ENCODE results near the gene PLXDC2.
A peak's percentile ranks its signal among the peaks of the same experiment; 100 is the strongest.
"Not testable (repeated sequence)": the region's sequence is repeated elsewhere in the genome, so short reads cannot be mapped to it uniquely, and the experiment has no call there.

The PLXDC2 gene

DNA sequence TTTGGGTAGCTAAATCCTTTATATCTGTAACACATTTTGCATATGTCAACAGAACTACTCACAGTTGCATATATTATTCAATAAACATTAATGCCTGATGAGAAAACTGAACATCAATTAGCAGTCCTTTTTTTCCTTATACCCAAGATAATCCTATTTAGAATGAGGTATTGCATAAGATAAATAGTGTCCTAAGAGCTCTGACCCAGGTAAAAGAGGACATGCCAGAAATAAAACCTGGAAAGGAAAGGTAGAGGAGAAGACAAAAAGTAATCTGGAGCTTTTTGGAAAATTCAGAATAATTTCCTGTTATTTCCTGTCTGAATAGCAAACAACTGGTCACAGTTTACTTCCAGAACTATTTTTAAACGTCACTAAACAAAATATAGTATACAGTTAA, 204.4 kb downstream of the PLXDC2 start:
- TF ChIP-seq, protein P1, sequence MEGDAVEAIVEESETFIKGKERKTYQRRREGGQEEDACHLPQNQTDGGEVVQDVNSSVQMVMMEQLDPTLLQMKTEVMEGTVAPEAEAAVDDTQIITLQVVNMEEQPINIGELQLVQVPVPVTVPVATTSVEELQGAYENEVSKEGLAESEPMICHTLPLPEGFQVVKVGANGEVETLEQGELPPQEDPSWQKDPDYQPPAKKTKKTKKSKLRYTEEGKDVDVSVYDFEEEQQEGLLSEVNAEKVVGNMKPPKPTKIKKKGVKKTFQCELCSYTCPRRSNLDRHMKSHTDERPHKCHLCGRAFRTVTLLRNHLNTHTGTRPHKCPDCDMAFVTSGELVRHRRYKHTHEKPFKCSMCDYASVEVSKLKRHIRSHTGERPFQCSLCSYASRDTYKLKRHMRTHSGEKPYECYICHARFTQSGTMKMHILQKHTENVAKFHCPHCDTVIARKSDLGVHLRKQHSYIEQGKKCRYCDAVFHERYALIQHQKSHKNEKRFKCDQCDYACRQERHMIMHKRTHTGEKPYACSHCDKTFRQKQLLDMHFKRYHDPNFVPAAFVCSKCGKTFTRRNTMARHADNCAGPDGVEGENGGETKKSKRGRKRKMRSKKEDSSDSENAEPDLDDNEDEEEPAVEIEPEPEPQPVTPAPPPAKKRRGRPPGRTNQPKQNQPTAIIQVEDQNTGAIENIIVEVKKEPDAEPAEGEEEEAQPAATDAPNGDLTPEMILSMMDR (IDR thresholded peaks at IDR 0.05): no peak
- H3K9me3 Mint-ChIP-seq: peaks cover 4% of the 10 kb centered on the region
- peaks cover 14% of the 10 kb centered on the region for H3K36me3 Mint-ChIP-seq (ENCODE audit: low read depth)
- no peak overlapping the region for H3K4me3 Mint-ChIP-seq
- no peak for DNase-seq
- H3K27ac Mint-ChIP-seq: no peak overlapping the region
- no peaks in the 10 kb centered on the region for H3K27me3 Mint-ChIP-seq (ENCODE audit: low read depth, poor library complexity)
- H3K4me1 Mint-ChIP-seq: no peaks in the 10 kb centered on the region

DNA sequence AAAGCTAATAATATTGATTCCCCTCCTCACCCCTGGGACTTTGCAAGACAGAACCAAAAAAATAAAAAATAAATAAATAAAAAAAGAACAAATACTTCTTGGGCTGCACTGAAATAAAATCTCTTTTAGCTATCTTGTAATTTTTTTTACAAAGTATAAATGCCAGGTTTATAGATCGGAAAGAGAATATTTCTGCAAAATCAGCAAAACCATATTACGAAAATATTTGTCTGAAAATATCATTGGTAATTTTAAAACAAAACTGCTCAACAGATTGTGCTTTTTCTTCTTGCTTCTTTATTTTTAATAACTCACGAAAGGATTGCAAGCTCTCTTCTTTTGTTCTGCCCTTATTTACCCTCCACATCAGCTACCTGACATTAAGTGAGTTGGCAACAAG, 213.3 kb downstream of the PLXDC2 start:
- no peaks in the 10 kb centered on the region for H3K4me1 Mint-ChIP-seq
- peaks cover 5% of the 10 kb centered on the region for H3K36me3 Mint-ChIP-seq (ENCODE audit: low read depth)
- no peaks in the 10 kb centered on the region for H3K27me3 Mint-ChIP-seq (ENCODE audit: low read depth, poor library complexity)
- H3K4me3 Mint-ChIP-seq: no peak overlapping the region
- TF ChIP-seq, protein P1 (IDR thresholded peaks at IDR 0.05): no peak
- H3K27ac Mint-ChIP-seq: no peak overlapping the region
- H3K9me3 Mint-ChIP-seq: peaks cover 4% of the 10 kb centered on the region
- DNase-seq: no peak

DNA sequence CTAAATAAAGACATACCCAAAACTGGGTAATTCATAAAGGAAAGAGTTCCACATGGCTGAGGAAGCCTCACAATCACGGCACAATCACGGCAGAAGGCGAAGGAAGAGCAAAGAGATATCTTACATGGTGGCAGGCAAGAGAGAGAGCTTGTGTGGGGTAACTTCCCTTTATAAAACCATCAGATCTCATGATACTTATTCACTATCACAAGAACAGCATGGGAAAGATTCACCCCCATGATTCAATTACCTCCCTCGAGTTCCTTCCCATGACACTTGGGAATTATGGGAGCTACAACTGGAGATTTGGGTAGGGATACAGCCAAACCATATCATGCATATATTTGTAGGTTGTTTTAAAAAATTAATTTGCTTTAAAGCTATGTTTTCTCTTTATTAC, 217.2 kb downstream of the PLXDC2 start:
- no peaks in the 10 kb centered on the region for H3K4me1 Mint-ChIP-seq
- peaks cover 5% of the 10 kb centered on the region for H3K36me3 Mint-ChIP-seq (ENCODE audit: low read depth)
- TF ChIP-seq, protein P1 (IDR thresholded peaks at IDR 0.05): no peak
- no peaks in the 10 kb centered on the region for H3K9me3 Mint-ChIP-seq
- peak overlapping the region; percentile 7 for H3K27ac Mint-ChIP-seq
- no peak overlapping the region for H3K4me3 Mint-ChIP-seq
- DNase-seq: no peak
- H3K27me3 Mint-ChIP-seq (ENCODE audit: low read depth, poor library complexity): no peaks in the 10 kb centered on the region

DNA sequence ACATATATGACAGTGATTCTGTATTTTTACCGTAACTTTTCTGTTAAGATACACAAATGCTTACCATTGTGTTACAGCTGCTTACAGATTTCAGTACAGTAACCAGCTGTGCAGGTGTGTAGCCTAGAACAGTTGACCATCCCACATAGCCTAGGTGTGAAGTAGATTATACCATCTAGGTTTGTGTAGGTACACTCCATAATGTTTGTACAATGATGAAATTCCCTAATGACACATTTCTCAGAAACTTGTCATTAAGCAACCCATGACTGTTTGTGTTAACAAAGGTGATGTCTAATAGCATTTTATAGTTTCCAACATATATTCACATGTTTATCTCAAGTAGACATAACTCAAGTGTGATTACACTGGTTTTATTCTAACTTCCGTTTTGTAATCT, 218.5 kb downstream of the PLXDC2 start:
- TF ChIP-seq, protein P1 (IDR thresholded peaks at IDR 0.05): no peak
- no peak overlapping the region for H3K27ac Mint-ChIP-seq
- H3K9me3 Mint-ChIP-seq: no peaks in the 10 kb centered on the region
- no peaks in the 10 kb centered on the region for H3K27me3 Mint-ChIP-seq (ENCODE audit: low read depth, poor library complexity)
- no peak overlapping the region for H3K4me3 Mint-ChIP-seq
- no peaks in the 10 kb centered on the region for H3K4me1 Mint-ChIP-seq
- peaks cover 5% of the 10 kb centered on the region for H3K36me3 Mint-ChIP-seq (ENCODE audit: low read depth)
- no peak for DNase-seq

DNA sequence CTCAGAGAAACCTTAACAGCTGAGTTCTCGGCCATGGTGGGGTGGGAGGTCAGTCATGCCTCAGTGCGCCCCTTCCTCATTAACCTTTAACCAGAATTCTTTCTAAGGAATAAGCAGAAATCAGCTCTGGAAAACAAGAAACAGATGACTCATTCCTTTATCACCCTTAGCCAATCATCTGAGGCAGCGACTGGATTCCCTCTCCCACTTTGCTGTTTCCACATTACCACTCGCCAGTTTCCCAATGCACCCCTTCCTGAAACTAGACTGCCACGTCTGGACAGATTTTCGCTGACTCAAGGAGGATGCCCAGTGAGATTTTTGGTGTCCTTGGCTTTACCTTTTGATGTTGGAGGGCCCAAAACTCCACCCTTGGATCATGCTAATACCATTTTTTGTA, 223.8 kb downstream of the PLXDC2 start:
- Mint-ChIP-seq H3K4me3 (no peak overlapping the region), H3K27me3 (ENCODE audit: low read depth, poor library complexity) (no peaks in the 10 kb centered on the region), H3K9me3 (no peaks in the 10 kb centered on the region), H3K36me3 (ENCODE audit: low read depth) (no peaks in the 10 kb centered on the region), H3K27ac (no peak overlapping the region), H3K4me1 (no peaks in the 10 kb centered on the region)
- DNase-seq: no peak
- TF ChIP-seq, protein P1 (IDR thresholded peaks at IDR 0.05): no peak

DNA sequence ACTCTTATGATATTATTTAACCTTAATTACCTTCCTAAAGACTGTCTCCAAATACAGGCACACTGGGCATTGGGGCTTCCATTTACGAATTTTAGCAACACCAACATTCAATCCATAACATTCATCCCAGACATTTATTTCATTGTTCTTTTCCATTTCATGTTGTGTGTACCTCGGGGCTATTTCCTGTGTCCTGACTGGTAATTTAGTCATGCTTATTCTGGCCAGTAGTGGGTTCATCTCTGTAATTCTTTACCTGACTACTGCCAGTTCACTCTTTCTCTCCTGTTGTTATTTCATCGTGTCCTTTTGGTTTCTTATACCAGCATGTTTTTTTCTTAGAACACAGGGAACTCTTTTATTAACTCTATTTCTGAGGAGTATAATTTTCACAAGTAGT, 225.7 kb downstream of the PLXDC2 start:
- DNase-seq: no peak
- no peaks in the 10 kb centered on the region for H3K4me1 Mint-ChIP-seq
- no peak overlapping the region for H3K27ac Mint-ChIP-seq
- no peaks in the 10 kb centered on the region for H3K9me3 Mint-ChIP-seq
- no peaks in the 10 kb centered on the region for H3K36me3 Mint-ChIP-seq (ENCODE audit: low read depth)
- no peak overlapping the region for H3K4me3 Mint-ChIP-seq
- H3K27me3 Mint-ChIP-seq (ENCODE audit: low read depth, poor library complexity): no peaks in the 10 kb centered on the region
- TF ChIP-seq, protein P1 (IDR thresholded peaks at IDR 0.05): no peak

DNA sequence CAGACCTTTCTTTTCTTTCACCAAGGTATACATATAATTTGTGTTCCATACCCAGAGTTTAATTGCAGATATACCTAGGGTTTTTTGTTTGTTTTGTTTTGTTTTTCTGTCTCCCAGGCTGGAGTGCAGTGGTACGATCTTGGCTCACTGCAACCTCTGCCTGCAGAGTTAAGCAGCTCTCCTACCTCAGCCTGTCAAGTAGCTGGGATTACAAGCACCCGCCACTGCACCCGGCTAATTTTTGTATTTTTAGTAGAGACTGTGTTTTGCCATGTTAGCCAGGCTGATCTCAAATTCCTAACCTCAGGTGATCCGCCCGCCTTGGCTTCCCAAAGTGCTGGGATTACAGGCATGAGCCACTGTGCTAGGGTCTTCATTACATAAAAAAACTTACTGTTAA, 228.9 kb downstream of the PLXDC2 start:
- not testable (repeated sequence) for H3K27me3 Mint-ChIP-seq (ENCODE audit: low read depth, poor library complexity); H3K27ac Mint-ChIP-seq; H3K4me3 Mint-ChIP-seq; DNase-seq; H3K4me1 Mint-ChIP-seq
- peaks cover 19% of the 10 kb centered on the region for H3K9me3 Mint-ChIP-seq
- peaks cover 28% of the 10 kb centered on the region for H3K36me3 Mint-ChIP-seq (ENCODE audit: low read depth)
